ENCODE measurements around the gene TMEM132D.

The TMEM132D gene

DNA sequence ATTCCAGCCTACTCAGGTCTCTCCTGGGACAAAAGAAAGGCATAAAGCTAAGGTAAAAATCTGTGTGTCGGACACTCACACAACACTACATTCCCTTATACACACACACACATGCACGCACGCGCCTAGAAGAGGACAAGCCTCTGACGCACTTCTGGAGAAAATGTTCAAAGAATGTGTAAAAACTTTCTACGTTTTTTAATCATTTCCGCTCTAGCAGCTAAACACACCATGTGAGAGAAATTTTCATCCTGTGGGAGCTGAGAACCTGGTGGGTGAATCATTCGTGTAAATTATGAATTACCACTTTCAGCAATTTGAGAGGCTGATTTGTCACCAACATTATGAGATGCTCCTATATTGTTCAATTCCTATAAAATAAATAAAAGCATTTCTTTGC, 494.5 kb downstream of the TMEM132D start:
- no peak for DNase-seq

DNA sequence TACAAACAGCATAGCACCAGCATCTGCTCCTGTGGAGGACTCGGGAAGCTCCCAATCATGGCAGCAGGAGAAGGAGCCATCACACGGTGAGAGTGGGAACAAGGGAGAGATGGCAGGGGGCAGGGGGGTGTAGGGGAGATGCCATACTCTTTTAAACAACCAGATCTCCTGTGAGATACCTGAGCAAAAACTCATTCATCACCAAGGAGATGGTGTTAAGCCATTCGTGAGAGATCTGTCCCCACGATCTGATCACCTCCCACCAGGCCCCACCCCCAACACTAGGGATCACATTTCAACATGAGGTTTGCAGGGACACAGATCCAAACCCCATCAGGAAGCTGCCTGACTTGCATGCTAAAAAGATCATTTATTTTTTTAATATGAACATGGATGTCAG, 499.3 kb downstream of the TMEM132D start:
- no peak for DNase-seq

DNA sequence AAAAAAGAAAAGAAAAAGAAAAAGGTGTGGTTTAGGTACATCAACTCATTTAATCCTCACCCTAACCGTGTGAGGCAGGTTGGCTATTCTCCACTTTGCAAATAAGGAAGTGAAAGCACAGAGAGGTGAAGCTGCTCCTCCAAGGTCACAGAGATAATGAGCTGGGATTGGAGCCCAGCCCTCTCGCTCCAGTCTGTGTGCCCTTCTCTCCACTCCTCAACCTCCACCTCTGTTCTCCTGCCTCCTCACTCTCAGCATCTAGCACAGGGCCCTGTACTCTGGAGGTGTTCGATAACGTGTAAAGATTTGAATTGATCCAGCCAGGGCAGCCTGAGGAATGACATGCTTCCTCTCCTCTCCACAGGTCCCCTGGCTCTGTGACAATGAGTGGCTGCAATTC, 502.3 kb downstream of the TMEM132D start:
- DNase-seq, result no peak

GRCh38 chr12:129394177-129394825, 509.5 kb downstream of the TMEM132D start:
- peak; percentile 61 for DNase-seq

GRCh38 chr12:129393357-129393937, 510.4 kb downstream of the TMEM132D start:
- DNase-seq, result no peak

DNA sequence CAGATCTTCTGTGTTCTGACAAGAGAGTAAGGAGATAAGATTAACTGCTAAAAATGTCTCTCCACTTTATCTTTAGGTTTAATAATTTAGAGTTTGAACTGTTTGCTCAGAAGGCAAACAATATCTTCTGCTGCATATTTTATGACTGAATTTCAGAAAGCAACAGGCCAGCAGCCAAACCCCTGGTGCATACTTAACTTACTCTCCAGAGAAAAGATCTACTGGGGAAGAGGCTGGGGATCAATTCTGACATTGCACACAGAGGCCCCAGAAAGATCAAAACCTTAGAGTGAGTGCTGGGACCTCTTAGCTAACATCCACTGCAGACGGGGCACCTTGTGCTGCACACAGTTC, 518.2 kb downstream of the TMEM132D start:
- no peak for DNase-seq

DNA sequence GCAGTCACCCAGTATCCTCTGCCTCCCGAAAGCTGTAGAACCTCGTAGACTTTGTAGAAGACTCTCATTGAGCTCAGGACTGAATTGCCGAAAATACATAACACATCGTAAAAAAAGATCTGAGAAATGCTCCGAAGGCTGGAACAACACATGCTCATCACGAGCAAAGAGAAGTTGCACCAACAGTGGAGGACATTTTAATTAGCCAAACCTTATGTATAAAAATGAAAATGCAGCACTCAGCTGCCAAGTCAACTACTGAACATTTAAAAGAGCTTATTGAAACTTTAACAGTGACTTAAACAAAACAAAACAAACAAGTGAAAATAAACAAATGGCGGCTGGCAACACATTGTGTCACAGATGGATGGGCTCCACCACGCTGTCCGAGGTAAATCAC, 519.9 kb downstream of the TMEM132D start:
- no peak for DNase-seq

GRCh38 chr12:129381715-129382114, 522.1 kb downstream of the TMEM132D start:
- no peak for DNase-seq

DNA sequence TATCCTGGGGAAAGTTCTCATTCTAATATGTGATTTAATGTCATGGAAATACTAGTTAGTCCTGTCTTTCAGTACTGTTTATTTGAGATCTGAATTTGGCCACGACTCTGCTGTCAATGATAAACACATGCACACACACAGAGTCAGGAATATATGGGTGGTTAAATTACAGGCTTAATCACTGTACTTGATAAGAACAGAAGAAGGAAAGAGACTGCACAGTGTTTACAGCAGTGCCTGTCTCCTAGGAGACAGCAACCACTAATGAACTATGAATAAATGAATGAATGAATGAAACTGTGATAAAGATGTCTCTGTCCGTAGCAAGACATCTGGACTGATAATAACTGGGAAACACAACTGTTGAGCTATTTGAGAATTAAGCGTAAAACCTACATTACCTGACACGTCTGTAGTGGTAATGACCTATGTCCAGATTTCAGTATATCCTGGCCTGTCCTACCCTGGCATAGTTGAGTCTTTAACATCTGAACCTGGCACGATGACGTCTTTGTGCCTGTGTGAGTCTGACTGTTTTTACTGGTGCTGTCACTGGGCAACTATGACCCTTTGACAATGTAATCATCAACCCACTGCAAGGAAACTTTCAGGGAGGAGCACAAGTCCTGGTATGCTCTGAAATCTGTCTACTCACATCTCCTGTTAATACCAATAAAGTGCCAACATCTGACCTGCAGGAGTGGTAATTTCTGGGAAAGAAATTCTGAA, 524.6 kb downstream of the TMEM132D start:
- DNase-seq, result no peak

DNA sequence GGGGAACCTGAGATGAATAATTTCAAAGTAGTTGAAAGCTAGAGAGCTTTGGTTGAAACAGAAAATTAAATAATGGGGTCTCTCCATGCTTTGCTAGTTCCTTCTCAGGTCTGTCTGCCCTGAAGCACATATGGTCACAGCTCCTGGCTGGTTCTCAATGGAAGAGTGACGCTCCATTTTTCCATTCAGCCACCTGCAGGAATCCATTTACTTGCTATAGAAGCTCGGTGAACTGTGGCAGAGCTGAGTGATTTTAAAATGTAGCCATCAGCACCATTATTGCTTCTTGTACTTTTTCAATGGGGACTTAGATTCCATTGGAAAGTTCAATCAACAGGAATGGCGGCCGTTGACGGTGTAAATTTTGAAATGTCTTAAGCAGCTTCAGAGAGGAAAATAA, 525.3 kb downstream of the TMEM132D start:
- no peak for DNase-seq

- DNase-seq, result no peak
These were observed 530.1 kb downstream of the TMEM132D start for GRCh38 chr12:129373746-129374145.

GRCh38 chr12:129372876-129373275, 530.9 kb downstream of the TMEM132D start:
- DNase-seq, result no peak

GRCh38 chr12:129372348-129372747, 531.5 kb downstream of the TMEM132D start:
- DNase-seq, result no peak

DNA sequence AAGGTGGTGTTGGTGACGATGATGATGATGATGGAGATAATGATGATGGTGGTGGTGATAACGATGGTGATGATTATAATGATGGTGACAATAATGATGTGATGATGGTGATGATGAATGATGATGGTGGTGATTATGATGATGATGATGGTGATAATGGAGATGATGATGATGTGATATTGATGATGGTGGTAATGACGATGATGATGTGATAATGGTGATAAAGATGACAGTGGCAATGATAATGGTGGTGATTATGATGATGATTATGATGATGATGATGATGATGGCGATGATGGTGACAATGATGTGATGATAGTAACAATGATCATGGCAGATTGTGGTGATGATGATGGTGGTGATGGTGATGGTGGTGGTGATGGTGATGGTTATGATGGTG, 532.6 kb downstream of the TMEM132D start:
- DNase-seq, result no peak

DNA sequence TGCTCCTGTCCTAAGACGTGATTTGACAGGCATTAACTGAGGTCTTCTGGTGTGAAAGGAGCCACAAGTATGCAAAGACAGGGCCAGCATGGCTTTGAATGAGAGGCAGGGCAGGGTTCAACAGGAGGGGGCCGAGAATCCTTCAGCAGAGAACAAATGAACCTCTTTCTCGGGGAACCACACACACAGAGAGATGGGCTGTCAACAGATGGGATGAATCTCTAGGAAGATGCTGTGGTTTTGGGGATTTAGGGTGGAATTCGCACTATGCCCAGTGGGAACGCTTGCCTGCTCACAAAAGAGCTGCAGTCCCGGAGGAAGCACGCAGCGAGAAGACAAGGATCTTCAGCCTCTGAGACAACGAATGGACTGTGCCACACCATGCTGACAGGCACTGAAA, 537.2 kb downstream of the TMEM132D start:
- DNase-seq, result no peak

DNA sequence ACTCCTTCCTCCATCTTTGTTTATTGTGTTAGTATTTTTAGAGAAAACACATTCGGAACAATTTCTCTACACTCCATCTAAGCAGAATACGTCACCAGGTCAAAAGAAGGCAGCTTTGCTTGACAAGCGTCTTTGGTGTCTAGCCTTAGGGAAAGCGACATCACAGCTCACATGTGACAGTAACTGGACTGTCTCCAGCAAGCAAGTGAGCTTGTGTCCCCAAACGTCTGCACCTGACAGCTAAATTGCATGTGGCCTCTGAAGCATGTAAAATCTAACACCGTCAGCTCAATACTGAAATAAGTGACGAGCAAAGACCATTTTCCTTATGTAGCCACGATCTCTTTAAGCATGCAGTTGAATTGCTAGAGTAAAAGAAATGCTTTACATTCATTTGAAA, 540.8 kb downstream of the TMEM132D start:
- no peak for DNase-seq

DNA sequence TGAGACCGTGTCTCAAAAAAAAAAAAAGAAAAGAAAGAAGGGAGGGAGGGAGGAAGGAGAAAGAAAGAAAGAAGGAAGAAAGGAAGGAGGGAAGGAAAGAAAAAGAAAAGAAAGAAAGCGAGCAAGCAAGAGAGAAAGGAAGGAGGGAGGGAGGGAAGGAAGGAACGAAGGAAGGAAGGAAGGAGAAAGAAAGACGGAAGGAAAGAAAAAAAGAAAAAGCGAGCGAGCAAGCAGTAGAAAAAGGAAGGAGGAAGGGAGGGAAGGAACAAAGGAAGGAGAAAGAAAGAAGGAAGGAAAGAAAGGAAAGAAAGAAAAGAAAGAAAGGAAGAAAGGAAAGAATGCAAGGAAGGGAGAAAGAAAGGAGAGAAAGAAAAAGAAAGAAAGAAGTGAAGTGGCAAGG, 546.6 kb downstream of the TMEM132D start:
- no peak for DNase-seq

- DNase-seq, result no peak
These were observed 552.3 kb downstream of the TMEM132D start for GRCh38 chr12:129351481-129351880.

DNA sequence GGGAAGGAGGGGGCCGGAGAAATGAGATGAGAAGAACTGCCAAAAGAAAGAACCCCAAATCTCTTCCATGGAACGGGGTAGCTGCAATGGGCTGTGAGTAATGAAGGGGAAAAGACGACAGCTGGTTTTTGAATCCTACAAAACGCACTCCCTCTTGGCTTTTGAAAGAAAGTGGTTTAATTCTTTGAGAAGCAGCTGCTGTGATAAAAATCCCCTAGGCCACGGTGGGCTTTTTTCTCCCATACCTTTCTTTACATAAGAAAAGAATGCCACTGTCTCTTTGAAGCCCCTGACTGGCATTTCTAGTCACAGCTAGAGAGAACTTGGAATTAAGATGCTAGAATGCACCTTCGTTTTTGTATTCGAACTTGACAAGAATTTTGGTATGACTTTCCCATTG, 564.5 kb downstream of the TMEM132D start:
- no peak for DNase-seq

GRCh38 chr12:129337413-129337812, 566.4 kb downstream of the TMEM132D start:
- DNase-seq, result no peak

- no peak for DNase-seq
These were observed 568.1 kb downstream of the TMEM132D start for GRCh38 chr12:129335773-129336172.

DNA sequence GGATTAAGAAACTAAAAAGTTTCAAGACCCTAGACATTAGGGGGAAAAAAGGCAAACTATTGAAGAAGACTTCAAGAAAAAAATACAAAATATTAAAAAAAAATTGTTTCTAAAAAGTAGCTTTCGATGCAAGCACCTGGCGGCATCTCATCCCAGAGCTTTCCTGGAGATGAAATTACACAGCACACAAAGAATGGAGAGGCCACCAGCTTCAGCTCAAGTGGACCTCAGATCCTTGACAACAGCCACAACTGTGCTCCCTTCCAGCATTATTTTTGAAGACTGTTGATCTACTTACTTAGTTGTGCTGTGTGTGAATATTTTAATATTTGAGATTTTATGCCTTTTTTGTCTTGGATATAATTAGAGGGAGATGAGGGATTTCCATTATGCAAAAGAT, 571.5 kb downstream of the TMEM132D start:
- no peak for DNase-seq

GRCh38 chr12:129331356-129332085, 572.3 kb downstream of the TMEM132D start:
- no peak for DNase-seq

DNA sequence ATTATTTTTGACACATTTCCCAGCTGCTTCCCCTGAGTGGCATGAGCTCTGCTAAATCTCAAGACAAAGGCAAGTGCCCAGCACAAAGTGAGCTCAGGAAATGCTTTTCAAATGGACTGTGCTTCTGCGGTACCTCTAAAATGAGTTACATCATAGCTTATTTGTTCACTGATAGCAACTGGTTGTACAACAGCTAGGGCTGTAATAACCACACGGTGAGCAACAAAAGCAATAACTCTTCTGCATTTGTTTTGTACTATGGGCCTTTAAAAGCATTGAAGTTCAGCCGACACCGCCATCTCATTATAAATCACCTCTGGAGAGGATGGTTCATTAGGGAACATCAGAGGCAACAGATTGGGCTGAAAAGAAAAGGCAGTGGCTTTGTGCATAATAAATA, 575.6 kb downstream of the TMEM132D start:
- DNase-seq, result peak; percentile 16
